Measurements from ENCODE around the gene LUM.

The LUM gene

DNA sequence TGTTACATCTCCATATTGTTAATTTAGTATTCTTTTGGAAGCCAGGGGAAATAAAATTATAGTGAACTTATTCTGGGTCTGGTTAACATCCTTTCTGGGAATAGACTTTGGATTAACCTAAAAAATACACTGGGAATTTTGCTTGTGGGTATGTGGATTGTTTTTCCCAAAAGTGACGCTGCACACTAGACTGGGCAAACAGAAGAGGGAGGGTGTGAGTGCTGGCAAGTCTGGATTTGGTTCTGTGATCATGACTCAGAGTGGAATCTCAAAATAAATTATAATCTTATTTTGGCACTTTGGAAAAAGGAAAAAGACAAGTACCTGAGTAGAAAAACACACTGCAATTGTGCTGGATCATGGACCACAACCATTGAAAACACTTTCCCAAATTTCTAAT lies 15.2 kb upstream of the LUM start:
- Mint-ChIP-seq H3K9me3 (no peaks in the 10 kb centered on the region), H3K27ac (no peak overlapping the region), H3K4me1 (ENCODE audit: low read depth) (no peaks in the 10 kb centered on the region), H3K4me3 (no peak overlapping the region), H3K36me3 (ENCODE audit: low read depth) (no peaks in the 10 kb centered on the region), H3K27me3 (peaks cover 7% of the 10 kb centered on the region)

- Mint-ChIP-seq H3K9me3 (no peaks in the 10 kb centered on the region), H3K27ac (no peak overlapping the region), H3K36me3 (ENCODE audit: low read depth) (no peaks in the 10 kb centered on the region), H3K4me3 (no peak overlapping the region), H3K27me3 (peaks cover 3% of the 10 kb centered on the region), H3K4me1 (ENCODE audit: low read depth) (no peaks in the 10 kb centered on the region)
Measured at GRCh38 chr12:91123236-91123916, 12.1 kb upstream of the LUM start.

DNA sequence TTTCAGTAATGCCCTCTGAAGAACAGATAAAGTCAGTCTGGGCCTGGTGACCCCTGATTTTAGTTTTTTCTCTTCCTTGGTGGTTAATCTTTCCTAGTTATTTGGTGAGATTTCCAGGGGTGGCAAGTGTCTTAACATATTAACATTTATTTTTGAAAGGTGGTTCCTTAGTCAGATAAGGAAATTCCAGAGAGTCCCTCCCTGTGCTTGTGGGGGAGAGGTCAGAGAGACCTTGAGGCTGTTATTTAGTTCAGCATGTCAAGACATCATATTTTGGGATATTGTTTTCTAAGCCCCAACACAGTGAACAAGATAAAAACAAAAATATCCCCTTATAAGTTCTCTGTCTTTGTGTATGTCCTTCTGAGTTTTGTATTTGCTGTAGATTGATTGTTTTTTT lies 9.5 kb upstream of the LUM start:
- Mint-ChIP-seq H3K27me3 (no peaks in the 10 kb centered on the region), H3K36me3 (ENCODE audit: low read depth) (no peaks in the 10 kb centered on the region), H3K4me3 (no peak overlapping the region), H3K4me1 (ENCODE audit: low read depth) (no peaks in the 10 kb centered on the region), H3K9me3 (no peaks in the 10 kb centered on the region), H3K27ac (no peak overlapping the region)

- H3K36me3 Mint-ChIP-seq (ENCODE audit: low read depth), result no peaks in the 10 kb centered on the region
- H3K27ac Mint-ChIP-seq, result no peak overlapping the region
- H3K4me3 Mint-ChIP-seq, result no peak overlapping the region
- H3K9me3 Mint-ChIP-seq, result no peaks in the 10 kb centered on the region
- no peaks in the 10 kb centered on the region for H3K27me3 Mint-ChIP-seq
- H3K4me1 Mint-ChIP-seq (ENCODE audit: low read depth), result no peaks in the 10 kb centered on the region
Measured at GRCh38 chr12:91119089-91119488, 7.8 kb upstream of the LUM start.

GRCh38 chr12:91113621-91114020 lies 2.3 kb upstream of the LUM start:
- H3K36me3 Mint-ChIP-seq (ENCODE audit: low read depth), result no peaks in the 10 kb centered on the region
- no peak overlapping the region for H3K4me3 Mint-ChIP-seq
- peaks cover 3% of the 10 kb centered on the region for H3K27me3 Mint-ChIP-seq
- no peaks in the 10 kb centered on the region for H3K4me1 Mint-ChIP-seq (ENCODE audit: low read depth)
- H3K9me3 Mint-ChIP-seq, result no peaks in the 10 kb centered on the region
- no peak overlapping the region for H3K27ac Mint-ChIP-seq

GRCh38 chr12:91110311-91110924 lies 876 bp downstream of the LUM start:
- Mint-ChIP-seq H3K4me3 (no peak overlapping the region), H3K9me3 (no peaks in the 10 kb centered on the region), H3K27me3 (peaks cover 3% of the 10 kb centered on the region), H3K27ac (no peak overlapping the region), H3K4me1 (ENCODE audit: low read depth) (no peaks in the 10 kb centered on the region), H3K36me3 (ENCODE audit: low read depth) (no peaks in the 10 kb centered on the region)

DNA sequence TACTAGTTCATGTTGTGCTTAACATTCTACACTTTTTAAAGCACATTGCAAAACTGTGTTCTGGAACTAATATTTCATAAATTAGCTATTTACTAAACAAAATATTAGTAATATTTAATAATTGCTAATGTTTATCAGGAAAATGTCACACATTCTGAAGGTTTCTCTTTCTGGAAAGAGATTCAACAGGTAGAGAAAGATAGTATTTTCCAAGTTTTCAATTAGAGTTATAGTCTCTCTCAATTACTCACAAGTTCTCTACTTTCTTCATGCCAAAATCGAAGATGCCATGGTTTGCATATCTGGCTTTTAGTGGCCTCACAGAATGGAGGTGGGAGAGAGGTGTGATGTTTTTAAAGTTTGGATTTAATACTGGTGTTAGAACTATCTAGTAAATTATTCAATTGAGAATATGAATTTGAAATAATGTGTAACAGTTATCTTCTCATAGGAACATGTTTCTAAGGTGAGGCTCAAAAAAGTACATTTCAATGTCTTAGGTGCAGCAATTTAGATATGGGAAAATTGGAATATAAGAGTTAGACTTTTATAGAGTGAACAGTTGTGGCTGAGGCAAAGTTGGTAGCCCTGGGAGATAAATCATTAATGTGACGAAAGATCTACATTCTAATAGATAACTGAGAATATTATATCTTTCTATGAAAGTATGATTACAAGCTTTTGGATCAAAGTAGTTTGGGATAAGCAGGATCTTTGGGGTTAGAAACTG lies 1.5 kb downstream of the LUM start:
- no peaks in the 10 kb centered on the region for H3K9me3 Mint-ChIP-seq
- H3K4me3 Mint-ChIP-seq, result no peak overlapping the region
- H3K36me3 Mint-ChIP-seq (ENCODE audit: low read depth), result no peaks in the 10 kb centered on the region
- H3K27me3 Mint-ChIP-seq, result peaks cover 3% of the 10 kb centered on the region
- no peak overlapping the region for H3K27ac Mint-ChIP-seq
- no peaks in the 10 kb centered on the region for H3K4me1 Mint-ChIP-seq (ENCODE audit: low read depth)

DNA sequence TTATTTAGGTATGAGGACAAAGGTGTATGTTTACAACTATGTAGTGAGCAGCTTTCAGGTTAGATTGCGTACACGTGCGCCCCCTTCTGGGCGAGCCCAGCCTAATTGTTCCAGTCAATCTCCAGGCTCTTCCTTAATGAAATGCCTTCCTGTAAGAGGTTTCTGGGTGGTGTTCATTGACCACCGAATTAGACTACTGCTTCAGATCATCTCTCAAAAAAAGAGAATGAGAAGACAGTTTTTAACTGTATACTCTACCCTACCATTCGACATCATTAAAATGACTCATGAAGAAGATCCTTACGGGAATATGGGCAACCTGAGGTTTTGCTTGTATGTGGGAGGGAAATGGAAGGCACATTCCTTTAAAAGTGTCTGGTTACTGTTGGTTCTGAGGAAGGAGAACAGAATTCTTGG lies 2.1 kb downstream of the LUM start:
- Mint-ChIP-seq H3K4me1 (ENCODE audit: low read depth) (no peaks in the 10 kb centered on the region), H3K9me3 (no peaks in the 10 kb centered on the region), H3K27ac (no peak overlapping the region), H3K4me3 (no peak overlapping the region), H3K36me3 (ENCODE audit: low read depth) (no peaks in the 10 kb centered on the region), H3K27me3 (peaks cover 3% of the 10 kb centered on the region)

DNA sequence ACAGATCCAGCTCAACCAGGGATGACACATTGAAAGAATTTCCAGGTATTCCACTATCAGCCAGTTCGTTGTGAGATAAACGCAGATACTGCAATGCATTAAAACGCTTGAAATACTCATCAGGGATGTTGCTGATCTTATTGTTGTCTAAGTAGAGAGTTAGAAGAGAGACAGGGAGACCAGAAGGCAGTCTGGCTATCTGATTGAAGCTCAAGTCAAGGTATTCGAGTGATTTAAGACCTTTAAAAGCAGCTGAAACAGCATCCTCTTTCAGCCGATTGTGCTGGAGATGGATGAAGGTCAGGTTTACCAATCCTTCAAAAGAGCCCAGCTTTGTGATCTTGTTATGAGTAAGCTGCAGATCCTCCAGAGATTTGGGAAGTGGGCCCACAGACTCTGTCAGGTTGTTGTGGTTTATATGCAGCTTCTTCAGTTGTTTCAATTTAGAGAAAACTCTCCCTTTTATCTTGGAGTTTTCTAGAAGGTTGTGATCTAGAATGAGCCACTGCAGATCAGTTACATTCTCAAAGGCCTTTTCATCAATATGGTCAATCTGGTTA lies 3.0 kb downstream of the LUM start:
- H3K27me3 Mint-ChIP-seq, result peaks cover 3% of the 10 kb centered on the region
- no peak overlapping the region for H3K27ac Mint-ChIP-seq

GRCh38 chr12:91106283-91106682 lies 5.0 kb downstream of the LUM start:
- H3K27me3 Mint-ChIP-seq, result peaks cover 3% of the 10 kb centered on the region
- no peaks in the 10 kb centered on the region for H3K4me1 Mint-ChIP-seq (ENCODE audit: low read depth)
- H3K4me3 Mint-ChIP-seq, result no peak overlapping the region
- H3K9me3 Mint-ChIP-seq, result no peaks in the 10 kb centered on the region
- H3K36me3 Mint-ChIP-seq (ENCODE audit: low read depth), result no peaks in the 10 kb centered on the region
- no peak overlapping the region for H3K27ac Mint-ChIP-seq

More for the DNA sequence above, 3.0 kb downstream of the LUM start:
- Mint-ChIP-seq H3K9me3 (no peaks in the 10 kb centered on the region), H3K4me1 (ENCODE audit: low read depth) (no peaks in the 10 kb centered on the region), H3K36me3 (ENCODE audit: low read depth) (no peaks in the 10 kb centered on the region), H3K4me3 (no peak overlapping the region)

GRCh38 chr12:91105807-91106206 lies 5.5 kb downstream of the LUM start:
- no peak overlapping the region for H3K27ac Mint-ChIP-seq
- H3K4me1 Mint-ChIP-seq (ENCODE audit: low read depth), result no peaks in the 10 kb centered on the region
- H3K36me3 Mint-ChIP-seq (ENCODE audit: low read depth), result no peaks in the 10 kb centered on the region
- no peaks in the 10 kb centered on the region for H3K9me3 Mint-ChIP-seq
- H3K27me3 Mint-ChIP-seq, result peaks cover 3% of the 10 kb centered on the region
- H3K4me3 Mint-ChIP-seq, result no peak overlapping the region

DNA sequence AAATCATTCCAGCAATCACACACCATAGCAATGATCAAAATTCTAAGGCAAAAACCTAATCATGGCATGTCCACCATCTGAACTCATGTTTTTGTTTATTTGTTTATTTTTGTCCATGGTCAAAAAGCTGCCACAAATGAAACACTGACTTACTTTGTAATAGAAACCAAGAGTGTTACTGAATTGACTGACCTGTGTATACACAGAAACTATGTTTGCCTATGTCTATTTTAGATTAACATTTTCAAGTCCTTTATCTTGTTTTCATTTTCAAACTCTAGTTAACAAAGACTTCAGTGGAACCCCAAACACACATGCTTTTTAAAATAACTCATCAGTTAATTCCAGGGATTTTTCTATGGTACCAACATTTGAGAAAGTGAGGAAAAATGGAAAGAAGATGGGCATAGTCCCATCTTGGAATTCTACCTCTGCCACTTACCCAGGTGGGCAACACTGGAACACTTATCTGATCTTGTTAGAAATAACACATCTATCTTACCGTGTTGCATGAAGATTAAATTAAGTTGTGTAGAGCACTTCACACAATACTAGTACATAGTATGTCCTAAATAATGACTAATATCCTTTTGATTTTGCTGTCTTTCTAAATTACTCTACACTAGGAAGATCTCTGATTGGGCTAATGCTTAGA lies 6.4 kb downstream of the LUM start:
- Mint-ChIP-seq H3K36me3 (ENCODE audit: low read depth) (no peaks in the 10 kb centered on the region), H3K4me1 (ENCODE audit: low read depth) (no peaks in the 10 kb centered on the region), H3K27ac (no peak overlapping the region), H3K27me3 (peaks cover 3% of the 10 kb centered on the region), H3K4me3 (no peak overlapping the region), H3K9me3 (no peaks in the 10 kb centered on the region)

DNA sequence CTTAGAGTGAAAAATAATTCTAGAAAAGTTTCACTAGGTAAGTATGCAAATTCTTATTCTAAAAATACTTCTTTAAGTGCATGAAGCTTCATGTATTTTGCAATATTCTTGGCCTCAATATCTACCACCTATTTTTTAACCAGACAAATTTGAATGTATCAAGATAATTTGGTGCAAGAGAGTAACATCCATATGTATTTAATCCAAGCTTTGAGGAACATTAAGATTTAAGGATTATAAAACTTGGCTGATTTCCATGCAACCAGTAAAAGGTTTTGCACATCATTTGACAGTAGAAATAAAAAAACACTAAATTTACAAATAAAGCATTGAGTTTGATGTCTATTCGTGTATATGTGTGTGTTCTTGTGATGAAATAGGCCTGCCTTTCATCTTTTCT lies 7.7 kb downstream of the LUM start:
- Mint-ChIP-seq H3K4me1 (ENCODE audit: low read depth) (no peaks in the 10 kb centered on the region), H3K4me3 (no peak overlapping the region), H3K9me3 (no peaks in the 10 kb centered on the region), H3K27me3 (no peaks in the 10 kb centered on the region), H3K27ac (no peak overlapping the region), H3K36me3 (ENCODE audit: low read depth) (no peaks in the 10 kb centered on the region)

DNA sequence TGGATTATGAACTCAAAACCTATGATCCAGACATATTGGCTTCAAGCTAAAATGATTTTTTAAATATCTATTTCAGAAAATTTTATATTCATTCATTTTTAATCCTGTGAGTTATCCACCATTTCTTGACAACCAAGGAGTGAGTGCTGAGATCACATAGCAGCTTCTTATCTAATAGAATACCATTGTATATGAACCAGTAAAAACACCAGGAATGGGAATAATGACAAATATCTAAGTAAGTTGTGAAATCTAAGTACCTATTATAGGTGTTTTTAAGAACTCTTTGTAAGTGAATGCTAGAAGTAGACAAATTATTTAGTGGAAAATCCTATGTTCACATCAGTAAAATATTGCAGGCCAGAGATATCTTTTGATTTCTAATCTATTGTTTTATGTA lies 8.2 kb downstream of the LUM start:
- peaks cover 3% of the 10 kb centered on the region for H3K4me1 Mint-ChIP-seq (ENCODE audit: low read depth)
- no peaks in the 10 kb centered on the region for H3K36me3 Mint-ChIP-seq (ENCODE audit: low read depth)
- no peak overlapping the region for H3K4me3 Mint-ChIP-seq
- no peak overlapping the region for H3K27ac Mint-ChIP-seq
- H3K9me3 Mint-ChIP-seq, result no peaks in the 10 kb centered on the region
- no peaks in the 10 kb centered on the region for H3K27me3 Mint-ChIP-seq

GRCh38 chr12:91100906-91101305 lies 10.4 kb downstream of the LUM start:
- no peaks in the 10 kb centered on the region for H3K36me3 Mint-ChIP-seq (ENCODE audit: low read depth)
- no peak overlapping the region for H3K4me3 Mint-ChIP-seq
- H3K27ac Mint-ChIP-seq, result no peak overlapping the region
- peaks cover 3% of the 10 kb centered on the region for H3K4me1 Mint-ChIP-seq (ENCODE audit: low read depth)
- no peaks in the 10 kb centered on the region for H3K27me3 Mint-ChIP-seq
- no peaks in the 10 kb centered on the region for H3K9me3 Mint-ChIP-seq
